Right atrium auricular region (tissue), 2 donors: ENCODE measurements around the gene ADGRF3. TPM values are rescaled to one million over a fixed set of nuclear protein-coding genes. Genes with fewer than 3 reads are reported as not detected.
A peak's percentile ranks its signal among the peaks of the same experiment; 100 is the strongest.

ENCODE experiments used
- DNase-seq: peaks from one replicate; pipeline ENCODE4 v3.0.0-alpha.2; 2019; ENCODE audit warnings: low spot score
- H3K27ac ChIP-seq, 2 donors: fragments of 200-600 bp; sonication (generic); 1 replicate in 1 of 2; 2 replicates in 1 of 2; pipeline ENCODE4 v1.5.1; 2016 to 2019
- H3K27me3 ChIP-seq, 2 donors: fragments of 200-600 bp; sonication (generic); one replicate each; pipeline versions ENCODE4 v1.5.1 to v1.6.0; 2017 to 2019
- H3K36me3 ChIP-seq: fragments of 200-600 bp; sonication (generic); one replicate; pipeline ENCODE4 v1.5.1; 2016
- H3K4me1 ChIP-seq, 2 donors: fragments of 200-600 bp; sonication (generic); one replicate each; pipeline versions ENCODE4 v1.5.1 to v1.6.0; 2017 to 2019
- H3K4me3 ChIP-seq, 2 donors: fragments of 200-600 bp; sonication (generic); 1 replicate in 1 of 2; 2 replicates in 1 of 2; pipeline ENCODE4 v1.5.1; 2017 to 2019; ENCODE audit warnings: mild to moderate bottlenecking in 1 of 2, moderate library complexity in 1 of 2
- H3K9me3 ChIP-seq, 2 donors: fragments of 200-600 bp; sonication (generic); one replicate each; pipeline ENCODE4 v1.5.1; 2019
- CTCF ChIP-seq, 2 donors: fragments of 200-600 bp; sonication (generic); IDR thresholded peaks; one replicate each; pipeline ENCODE4 v1.5.1; 2019; ENCODE audit warnings: antibody characterized with exemption in 2 of 2
- total RNA-seq, 2 donors: library from RNA; depleted of rRNA; stranded (reverse); fragments of >200 nt; gene quantifications; one replicate each; pipeline ENCODE4 v1.1.0, GENCODE V29; 2016

The ADGRF3 gene
- total RNA-seq, 2 donors from 2014 or later: not detected

GRCh38 chr2:26345545-26346453 is 790 bp downstream of the ADGRF3 start, which contains the start of gene SELENOI:
Gene SELENOI, plus strand, starts transcription at chr2:26346143. Its CDS starts 90 bp downstream, at chr2:26346233.
- peak; percentile 99 for DNase-seq
- no peaks in the 10 kb centered on the region for H3K36me3 ChIP-seq
- no peaks in the 10 kb centered on the region for H3K27me3 ChIP-seq
- peak within 1 kb of the TSS; percentile 92 to 95 for H3K27ac ChIP-seq
- no peaks in the 10 kb centered on the region for H3K9me3 ChIP-seq
- TF ChIP-seq CTCF (IDR thresholded peaks at IDR 0.05): no peak
- peaks cover 0 to 34% of the 10 kb centered on the region in 2 donors for H3K4me1 ChIP-seq
- H3K4me3 ChIP-seq: peak within 1 kb of the TSS; percentile 69 to 91

- Histone ChIP-seq H3K9me3 (no peaks in the 10 kb centered on the region), H3K27me3 (no peaks in the 10 kb centered on the region), H3K36me3 (no peaks in the 10 kb centered on the region), H3K4me3 (peak overlapping the region; percentile 69 to 91), H3K27ac (peak overlapping the region; percentile 92 to 93), H3K4me1 (peaks cover 0 to 34% of the 10 kb centered on the region in 2 donors)
- no peak for DNase-seq
- no peak for TF ChIP-seq CTCF (IDR thresholded peaks at IDR 0.05)
These were observed 1.4 kb downstream of the ADGRF3 start for GRCh38 chr2:26345283-26345544.

DNA sequence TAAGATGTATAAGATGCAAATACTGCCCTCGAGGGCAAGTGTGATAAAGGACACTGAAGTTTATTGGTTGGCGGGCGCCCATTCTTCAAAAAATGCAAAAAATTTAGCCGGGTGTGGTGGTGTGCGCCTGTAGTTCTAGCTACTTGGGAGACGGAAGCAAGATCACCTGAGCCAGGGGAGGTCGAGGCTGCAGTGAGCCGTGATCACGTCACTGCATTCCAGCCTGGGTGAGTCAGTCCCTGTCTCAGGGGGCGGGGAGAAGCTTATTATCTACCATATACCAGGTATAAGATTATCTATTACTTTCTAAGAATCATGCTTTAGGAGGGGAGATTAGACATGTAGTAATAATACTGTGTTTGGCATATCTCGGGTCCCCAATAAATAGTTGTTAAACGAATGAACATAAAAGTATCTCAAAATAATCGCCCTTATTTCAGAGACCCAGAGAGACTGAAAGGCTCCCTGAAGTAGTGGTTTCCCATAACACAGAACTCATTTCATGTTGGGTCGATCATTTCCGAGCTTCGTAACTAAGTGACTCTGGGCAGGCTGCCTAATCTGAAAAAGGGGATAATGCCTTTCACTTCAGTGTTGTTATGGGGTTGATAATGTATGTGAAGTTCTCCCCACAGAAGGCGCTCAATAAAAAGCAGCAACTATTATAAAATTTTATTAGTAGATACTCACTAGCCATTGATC is 1.9 kb downstream of the ADGRF3 start:
- Histone ChIP-seq H3K27ac (peak overlapping the region; percentile 92 to 93), H3K36me3 (no peaks in the 10 kb centered on the region), H3K4me1 (peaks cover 0 to 34% of the 10 kb centered on the region in 2 donors), H3K27me3 (no peaks in the 10 kb centered on the region), H3K4me3 (peak overlapping the region; percentile 69 to 91), H3K9me3 (no peaks in the 10 kb centered on the region)
- TF ChIP-seq CTCF (IDR thresholded peaks at IDR 0.05): no peak
- DNase-seq: no peak

DNA sequence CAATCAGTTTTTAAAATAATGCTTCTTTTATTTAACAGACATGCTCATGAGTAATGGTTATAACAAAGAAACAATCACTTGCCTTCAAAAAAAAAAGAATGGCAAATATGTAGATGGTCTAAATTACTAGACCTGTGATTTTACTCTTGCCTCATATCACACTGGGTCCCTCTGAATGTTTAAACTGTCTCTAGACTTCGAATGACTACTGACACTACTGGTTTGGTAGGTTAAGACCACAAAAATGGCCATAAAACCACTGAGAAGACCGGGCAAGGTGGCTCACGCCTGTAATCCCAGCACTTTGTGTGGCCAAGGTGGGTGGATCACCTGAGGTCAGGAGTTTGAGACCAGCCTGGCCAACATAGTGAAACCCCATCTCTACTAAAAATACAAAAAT is 5.8 kb downstream of the ADGRF3 start:
- H3K4me3 ChIP-seq: no peak overlapping the region
- H3K4me1 ChIP-seq: peaks cover 0 to 13% of the 10 kb centered on the region in 2 donors
- no peaks in the 10 kb centered on the region for H3K27me3 ChIP-seq
- no peak for TF ChIP-seq CTCF (IDR thresholded peaks at IDR 0.05)
- H3K27ac ChIP-seq: no peak overlapping the region
- no peaks in the 10 kb centered on the region for H3K36me3 ChIP-seq
- no peak for DNase-seq
- H3K9me3 ChIP-seq: no peaks in the 10 kb centered on the region

DNA sequence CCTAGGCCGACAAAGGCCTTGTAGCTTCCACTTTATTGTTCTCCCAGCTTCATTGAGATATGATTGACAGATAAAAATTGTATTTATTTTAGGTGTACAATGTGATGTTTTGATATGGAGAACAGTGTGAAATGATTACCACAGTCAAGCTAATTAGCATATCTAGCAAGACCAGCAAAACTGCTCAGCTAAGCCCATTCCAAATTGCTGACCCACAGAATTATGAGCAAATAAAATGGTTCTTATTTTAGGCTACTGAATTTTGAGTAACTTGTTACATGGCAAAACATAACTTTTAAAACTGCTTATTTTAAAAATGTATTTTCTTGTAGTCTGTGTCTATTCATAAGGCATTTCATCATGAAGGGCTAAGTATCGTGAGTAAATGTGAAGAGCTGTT is 9.3 kb downstream of the ADGRF3 start:
- Histone ChIP-seq H3K4me3 (no peak overlapping the region), H3K4me1 (no peaks in the 10 kb centered on the region), H3K36me3 (no peaks in the 10 kb centered on the region), H3K27me3 (no peaks in the 10 kb centered on the region), H3K9me3 (no peaks in the 10 kb centered on the region), H3K27ac (no peak overlapping the region)
- TF ChIP-seq CTCF (IDR thresholded peaks at IDR 0.05): no peak
- no peak for DNase-seq
